HCT116 (cell line): ENCODE results near the gene BPIFB6. TPM values are rescaled to one million over a fixed set of nuclear protein-coding genes. Genes with fewer than 3 reads are reported as not detected.

Experiments
- ATAC-seq: fragments of 200-7000 bp; cut with Tn5 transposase; 2 replicates; pipeline ENCODE4 v1.9.1; 2020; ENCODE audit warnings: mild to moderate bottlenecking, moderate library complexity
- BruUV-seq: library from RNA; stranded (reverse); fragments of 400-500 nt; replicated peaks from 2 replicates; lab custom pipeline; 2021; lab: Mats Ljungman, UMichigan
- CTCF ChIA-PET: fragments of 300-600 bp; sonication (Branson Sonifier 250); formaldehyde crosslinking; loops from one replicate; lab custom pipeline; 2021; ENCODE audit warnings: antibody characterized with exemption; lab: Charles Lee
- POLR2A ChIA-PET: fragments of 300-600, 350-600 bp; sonication (Branson Sonifier 250); formaldehyde crosslinking; loops from one replicate; lab custom pipeline; 2021; ENCODE audit warnings: antibody characterized with exemption; lab: Charles Lee
- RAD21 ChIA-PET, 2 experiments: fragments of 300-600 bp; sonication (Branson Sonifier 250); formaldehyde crosslinking; loops; one replicate each; lab custom pipeline; 2023; ENCODE audit warnings: low total read pairs in 2 of 2; ENCODE audit not compliant: uncharacterized antibody in 2 of 2, unreplicated experiment in 2 of 2, low non-redundant PET in 1 of 2; lab: Charles Lee
- DNase-seq: peaks from one replicate; pipeline ENCODE4 v3.0.0-alpha.2; 2010; ENCODE audit warnings: low read depth, low spot score
- H2AFZ ChIP-seq: fragments of 200-600 bp; shearing (Covaris generic), sonication (generic); 2 replicates; pipeline ENCODE4 v1.6.1; 2017; ENCODE audit warnings: low read depth, mixed run types, mixed read lengths, antibody characterized with exemption, low read length; ENCODE audit not compliant: poor library complexity, severe bottlenecking
- H3K27ac ChIP-seq: 2 replicates; pipeline ENCODE4 v1.5.1; 2012; ENCODE audit warnings: low read depth, low read length
- H3K27me3 ChIP-seq: fragments of 200-600 bp; sonication (generic); 2 replicates; pipeline ENCODE4 v1.6.1; 2016; ENCODE audit warnings: mixed run types, low read length, mixed read lengths; ENCODE audit not compliant: insufficient read depth
- H3K36me3 ChIP-seq, 2 experiments: fragments of 200-500 bp in 1 of 2; fragments of 200-600 bp in 1 of 2; sonication (Bioruptor generic) in 1 of 2; sonication (generic) in 1 of 2; 2 replicates each; pipeline versions ENCODE4 v1.5.1 to v1.6.1; 2014 to 2016; ENCODE audit warnings: low read length in 2 of 2, inconsistent platforms in 1 of 2, mixed read lengths in 1 of 2, mixed run types in 1 of 2; ENCODE audit not compliant: insufficient read depth in 2 of 2, control insufficient read depth in 1 of 2
- H3K4me1 ChIP-seq, 2 experiments: fragments of 200-600 bp in 1 of 2; sonication (generic) in 1 of 2; 2 replicates each; pipeline versions ENCODE4 v1.5.1 to v1.6.1; 2012 to 2017; ENCODE audit warnings: low read length in 2 of 2, inconsistent platforms in 1 of 2, mild to moderate bottlenecking in 1 of 2, mixed read lengths in 1 of 2, mixed run types in 1 of 2, moderate library complexity in 1 of 2; ENCODE audit not compliant: insufficient read depth in 2 of 2, control insufficient read depth in 1 of 2
- H3K4me2 ChIP-seq: fragments of 200-600 bp; sonication (generic); 2 replicates; pipeline ENCODE4 v1.6.1; 2017; ENCODE audit warnings: mixed run types, low read length, mixed read lengths
- H3K4me3 ChIP-seq, 2 experiments: fragments of 200-600 bp in 1 of 2; sonication (generic) in 1 of 2; replicated peaks in 1 of 2; 2 replicates each; pipeline ENCODE4 v1.5.1; 2011 to 2016; ENCODE audit warnings: low read length in 2 of 2, control low read depth in 1 of 2, low read depth in 1 of 2, mild to moderate bottlenecking in 1 of 2, mixed read lengths in 1 of 2, mixed run types in 1 of 2
- H3K79me2 ChIP-seq: fragments of 200-600 bp; sonication (generic); 2 replicates; pipeline ENCODE4 v1.6.1; 2017; ENCODE audit warnings: mild to moderate bottlenecking, mixed run types, low read length, moderate library complexity, mixed read lengths; ENCODE audit not compliant: insufficient read depth
- H3K9ac ChIP-seq: fragments of 200-600 bp; sonication (generic); 2 replicates; pipeline ENCODE4 v1.6.1; 2016; ENCODE audit warnings: low read length, mixed read lengths
- H3K9me2 ChIP-seq: fragments of 200-600 bp; sonication (generic), shearing (Covaris generic); 2 replicates; pipeline ENCODE4 v1.6.1; 2017; ENCODE audit warnings: mixed run types, mild to moderate bottlenecking, moderate library complexity; ENCODE audit not compliant: insufficient read depth
- H3K9me3 ChIP-seq, 2 experiments: fragments of 200-500 bp in 1 of 2; fragments of 200-600 bp in 1 of 2; sonication (Bioruptor generic) in 1 of 2; sonication (generic) in 1 of 2; 2 replicates each; pipeline ENCODE4 v1.6.1; 2014 to 2017; ENCODE audit warnings: low read length in 2 of 2, mixed read lengths in 2 of 2, inconsistent platforms in 1 of 2, low read depth in 1 of 2, mild to moderate bottlenecking in 1 of 2, mixed run types in 1 of 2, moderate library complexity in 1 of 2; ENCODE audit not compliant: control insufficient read depth in 1 of 2, insufficient read depth in 1 of 2
- H4K20me1 ChIP-seq: fragments of 200-600 bp; sonication (generic), shearing (Covaris generic); 2 replicates; pipeline ENCODE4 v1.6.1; 2017; ENCODE audit warnings: mixed run types, mild to moderate bottlenecking, moderate library complexity; ENCODE audit not compliant: insufficient read depth
- ATF3 ChIP-seq: IDR thresholded peaks from 2 replicates; pipeline ENCODE4 v1.6.1; 2012
- CEBPB ChIP-seq: IDR thresholded peaks from 2 replicates; pipeline ENCODE4 v1.6.1; 2012; ENCODE audit warnings: low read depth
- CTCF ChIP-seq, 3 experiments: fragments of 200-600 bp in 1 of 3; sonication (generic) in 1 of 3; IDR thresholded peaks in 2 of 3; conservative IDR thresholded peaks in 1 of 3; 2 replicates each; pipeline ENCODE4 v1.5.1; 2012 to 2017; ENCODE audit warnings: low read depth in 2 of 3, low read length in 2 of 3, antibody characterized with exemption in 1 of 3, borderline replicate concordance in 1 of 3, control low read depth in 1 of 3, mild to moderate bottlenecking in 1 of 3, mixed read lengths in 1 of 3, mixed run types in 1 of 3, moderate library complexity in 1 of 3; ENCODE audit not compliant: insufficient read depth in 1 of 3
- EGR1 ChIP-seq: IDR thresholded peaks from 2 replicates; pipeline ENCODE4 v1.6.1; 2012; ENCODE audit warnings: low read depth
- ELF1 ChIP-seq: IDR thresholded peaks from 2 replicates; pipeline ENCODE4 v1.6.1; 2012; ENCODE audit warnings: low read depth, borderline replicate concordance
- EZH2 ChIP-seq: fragments of 200-600 bp; sonication (generic); IDR thresholded peaks from 2 replicates; pipeline ENCODE4 v1.6.1; 2017; ENCODE audit warnings: antibody characterized with exemption, mixed run types
- EZH2phosphoT487 ChIP-seq: fragments of 200-600 bp; IDR thresholded peaks from 2 replicates; pipeline ENCODE4 v1.6.1; 2018; ENCODE audit warnings: antibody characterized with exemption, borderline replicate concordance
- JUND ChIP-seq: IDR thresholded peaks from 2 replicates; pipeline ENCODE4 v1.6.1; 2012
- MAX ChIP-seq: IDR thresholded peaks from 2 replicates; pipeline ENCODE4 v1.6.1; 2012
- POLR2A ChIP-seq: IDR thresholded peaks from 2 replicates; pipeline ENCODE4 v1.7.0; 2011; ENCODE audit warnings: borderline replicate concordance; ENCODE audit not compliant: insufficient read depth, insufficient read length; ENCODE audit errors: extremely low read depth
- POLR2AphosphoS5 ChIP-seq: IDR thresholded peaks from 2 replicates; pipeline ENCODE4 v1.6.1; 2011; ENCODE audit warnings: mild to moderate bottlenecking, low read depth, low read length, moderate library complexity
- RAD21 ChIP-seq: IDR thresholded peaks from 2 replicates; pipeline ENCODE4 v1.6.1; 2012; ENCODE audit warnings: low read depth, mild to moderate bottlenecking
- REST ChIP-seq: IDR thresholded peaks from 2 replicates; pipeline ENCODE4 v1.6.1; 2012; ENCODE audit warnings: low read depth
- SIN3A ChIP-seq: IDR thresholded peaks from 2 replicates; pipeline ENCODE4 v1.6.1; 2012; ENCODE audit warnings: low read depth
- SP1 ChIP-seq: IDR thresholded peaks from 2 replicates; pipeline ENCODE4 v1.6.1; 2012; ENCODE audit warnings: low read depth
- TCF7L2 ChIP-seq: IDR thresholded peaks from 2 replicates; pipeline ENCODE4 v1.7.0; 2011; ENCODE audit warnings: borderline replicate concordance, inconsistent platforms; ENCODE audit not compliant: insufficient read depth, insufficient read length; ENCODE audit errors: extremely low read depth
- YY1 ChIP-seq: IDR thresholded peaks from 2 replicates; pipeline ENCODE4 v1.6.1; 2011; ENCODE audit warnings: low read length, low read depth, moderate library complexity, mild to moderate bottlenecking; ENCODE audit not compliant: insufficient replicate concordance; ENCODE audit errors: extremely low read depth
- ZBTB33 ChIP-seq: IDR thresholded peaks from 2 replicates; pipeline ENCODE4 v1.6.1; 2011; ENCODE audit warnings: mild to moderate bottlenecking, low read length, moderate library complexity; ENCODE audit not compliant: insufficient replicate concordance; ENCODE audit errors: extremely low read depth
- ZFX ChIP-seq: fragments of 450-650 bp; IDR thresholded peaks from 2 replicates; pipeline ENCODE4 v1.6.1; 2017
- ZNF274 ChIP-seq: fragments of 200-500 bp; sonication (Bioruptor generic); IDR thresholded peaks from 2 replicates; pipeline ENCODE4 v1.6.1; 2014; ENCODE audit warnings: mild to moderate bottlenecking, low read depth, low read length, inconsistent platforms
- intact Hi-C: fragments of 100-400 bp; cut with micrococcal nuclease; formaldehyde crosslinking; loops from 2 replicates; pipeline ENCODE4 v1.10.0; 2022
- total RNA-seq: library from RNA; stranded (reverse); gene quantifications from one replicate; pipeline ENCODE4 v1.2.1, GENCODE V29; 2021; ENCODE audit not compliant: unreplicated experiment

BPIFB6 gene
- total RNA-seq, 1 experiment from 2014 or later: not detected

GRCh38 chr20:33028875-33029274 lies 2.6 kb upstream of the BPIFB6 start:
- no peaks in the 10 kb centered on the region for H3K36me3 ChIP-seq
- ChIA-PET RAD21 (no interaction called here), CTCF (no interaction called here), POLR2A (no interaction called here)
- no peak for ATAC-seq
- no peaks in the 10 kb centered on the region for H3K79me2 ChIP-seq
- H3K9me3 ChIP-seq: no peaks in the 10 kb centered on the region; a peak in 1 of 4 replicates
- H3K9ac ChIP-seq: no peak overlapping the region
- no peaks in the 10 kb centered on the region for H3K4me1 ChIP-seq
- H3K9me2 ChIP-seq: no peaks in the 10 kb centered on the region
- intact Hi-C loops: no loop called here
- H4K20me1 ChIP-seq: no peaks in the 10 kb centered on the region
- BruUV-seq: no TSS peak
- H3K27me3 ChIP-seq: peaks cover 29% of the 10 kb centered on the region; the same call in 1 of the 2 replicates
- TF ChIP-seq JUND: no peak
- no peak for TF ChIP-seq ZNF274
- no peak for TF ChIP-seq RAD21
- TF ChIP-seq POLR2A: no peak
- TF ChIP-seq ZBTB33: no peak
- TF ChIP-seq EGR1: no peak
- no peak for TF ChIP-seq ZFX
- TF ChIP-seq SIN3A: no peak
- no peak for TF ChIP-seq EZH2
- no peak for TF ChIP-seq CEBPB
- TF ChIP-seq TCF7L2: no peak
- no peak for TF ChIP-seq MAX
- no peak for TF ChIP-seq EZH2phosphoT487
- no peak for TF ChIP-seq YY1
- no peak for TF ChIP-seq REST
- no peak for TF ChIP-seq ATF3
- TF ChIP-seq CTCF (IDR thresholded peaks at IDR 0.05 in 2 of 3, conservative IDR thresholded peaks at IDR 0.05 in 1 of 3; ENCODE audit: borderline replicate concordance in 1 of 3, insufficient read depth in 1 of 3, low read depth in 2 of 3, low read length in 2 of 3): no peak
- no peak for TF ChIP-seq POLR2AphosphoS5
- no peak for TF ChIP-seq ELF1
- TF ChIP-seq SP1: no peak
- H3K27ac ChIP-seq: no peak overlapping the region
- no peak overlapping the region for H3K4me2 ChIP-seq
- H3K4me3 ChIP-seq: no peak overlapping the region
- no peak for DNase-seq
- H2AFZ ChIP-seq: no peak overlapping the region
